ENCODE measurements around the gene RCOR1. TPM values are rescaled to one million over a fixed set of nuclear protein-coding genes. Genes with fewer than 3 reads are reported as not detected.

RCOR1 gene
- total RNA-seq, 1 donor from 2014 or later, result 19.7 TPM

GRCh38 chr14:102620413-102620812 lies 28.0 kb downstream of the RCOR1 start:
- TF ChIP-seq CTCF (IDR thresholded peaks at IDR 0.05; ENCODE audit: insufficient read depth, low read length, severe bottlenecking), result no peak
- Histone ChIP-seq H3K27me3 (ENCODE audit: control insufficient read depth, insufficient read depth, low read length) (no peaks in the 10 kb centered on the region), H3K36me3 (ENCODE audit: control insufficient read depth, insufficient read depth, low read length) (peaks cover 4% of the 10 kb centered on the region), H3K4me3 (ENCODE audit: low read depth, low read length) (no peak overlapping the region)
- DNase-seq (ENCODE audit: low read depth), result no peak
- no peak for FAIRE-seq

GRCh38 chr14:102622262-102622885 lies 29.9 kb downstream of the RCOR1 start:
- DNase-seq (ENCODE audit: low read depth) (no peak), FAIRE-seq (no peak)
- Histone ChIP-seq H3K36me3 (ENCODE audit: control insufficient read depth, insufficient read depth, low read length) (peaks cover 4% of the 10 kb centered on the region), H3K4me3 (ENCODE audit: low read depth, low read length) (no peak overlapping the region), H3K27me3 (ENCODE audit: control insufficient read depth, insufficient read depth, low read length) (no peaks in the 10 kb centered on the region)
- TF ChIP-seq CTCF (IDR thresholded peaks at IDR 0.05; ENCODE audit: insufficient read depth, low read length, severe bottlenecking), result no peak

- no peak for TF ChIP-seq CTCF (IDR thresholded peaks at IDR 0.05; ENCODE audit: insufficient read depth, low read length, severe bottlenecking)
- Histone ChIP-seq H3K27me3 (ENCODE audit: control insufficient read depth, insufficient read depth, low read length) (no peaks in the 10 kb centered on the region), H3K36me3 (ENCODE audit: control insufficient read depth, insufficient read depth, low read length) (peaks cover 5% of the 10 kb centered on the region), H3K4me3 (ENCODE audit: low read depth, low read length) (no peak overlapping the region)
- DNase-seq (ENCODE audit: low read depth) (no peak), FAIRE-seq (no peak)
Measured at GRCh38 chr14:102624666-102625065, 32.2 kb downstream of the RCOR1 start.

DNA sequence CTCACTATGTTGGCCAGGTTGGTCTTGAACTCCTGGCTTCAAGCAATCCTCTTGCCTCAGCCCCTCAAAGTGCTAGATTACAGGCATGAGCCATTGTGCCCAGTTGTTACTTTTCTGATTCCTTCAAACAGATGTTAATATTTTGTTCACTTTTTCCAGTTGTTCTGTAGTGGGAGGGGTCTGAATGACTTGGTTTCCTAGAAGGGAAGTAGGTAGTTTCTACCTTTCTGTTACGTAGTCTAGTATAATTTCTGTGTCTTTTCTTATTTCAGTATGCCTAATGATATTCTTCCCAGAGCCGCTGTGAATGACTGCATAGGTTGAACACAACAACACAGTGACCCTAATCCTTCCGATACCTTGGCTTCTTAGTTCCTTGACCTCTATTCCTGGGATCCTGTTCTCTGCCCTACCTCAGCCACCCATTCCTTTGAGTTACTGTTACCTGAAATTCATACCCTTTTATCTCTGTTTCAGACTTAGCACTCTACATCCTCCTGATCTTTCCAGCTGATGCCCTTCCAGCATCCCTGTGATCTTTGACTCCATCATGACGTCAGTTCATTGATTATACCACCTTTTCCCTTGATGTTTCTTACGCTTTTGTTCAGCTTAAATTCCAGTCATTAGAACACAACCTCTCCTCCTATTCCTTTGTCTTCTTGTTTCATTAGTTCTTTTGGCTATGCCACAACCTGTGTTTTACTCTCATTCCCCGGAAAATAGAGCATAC lies 33.3 kb downstream of the RCOR1 start:
- TF ChIP-seq CTCF (IDR thresholded peaks at IDR 0.05; ENCODE audit: insufficient read depth, low read length, severe bottlenecking), result no peak
- DNase-seq (ENCODE audit: low read depth), result no peak
- no peak for FAIRE-seq
- Histone ChIP-seq H3K27me3 (ENCODE audit: control insufficient read depth, insufficient read depth, low read length) (no peaks in the 10 kb centered on the region), H3K36me3 (ENCODE audit: control insufficient read depth, insufficient read depth, low read length) (peaks cover 7% of the 10 kb centered on the region), H3K4me3 (ENCODE audit: low read depth, low read length) (no peak overlapping the region)

GRCh38 chr14:102626530-102626929 lies 34.1 kb downstream of the RCOR1 start:
- DNase-seq (ENCODE audit: low read depth) (no peak), FAIRE-seq (no peak)
- H3K27me3 ChIP-seq (ENCODE audit: control insufficient read depth, insufficient read depth, low read length), result no peaks in the 10 kb centered on the region
- no peak overlapping the region for H3K4me3 ChIP-seq (ENCODE audit: low read depth, low read length)
- peaks cover 7% of the 10 kb centered on the region for H3K36me3 ChIP-seq (ENCODE audit: control insufficient read depth, insufficient read depth, low read length)
- TF ChIP-seq CTCF (IDR thresholded peaks at IDR 0.05; ENCODE audit: insufficient read depth, low read length, severe bottlenecking), result no peak

Measured in bronchial epithelial cell (primary cell).